ENCODE data around the gene CFAP20DC.

The CFAP20DC gene

DNA sequence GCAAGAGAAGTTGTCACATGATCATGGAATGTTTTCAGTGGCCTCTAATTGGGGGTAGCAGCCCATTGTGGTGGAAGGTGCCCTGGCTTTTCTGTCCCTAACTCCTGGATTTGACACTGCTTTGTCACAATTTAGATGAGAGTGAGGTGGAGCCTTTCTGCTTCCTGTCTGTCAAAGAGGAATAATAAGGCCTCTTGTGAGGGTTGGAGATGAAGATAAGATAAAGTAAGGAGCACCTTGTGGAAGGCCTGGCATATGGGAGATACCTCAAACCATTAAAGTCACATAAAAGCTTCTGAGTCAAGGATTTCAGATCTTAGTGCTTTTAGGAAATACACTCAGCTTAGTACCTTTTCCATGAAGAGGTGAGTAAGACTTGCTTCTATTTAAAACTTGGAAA, 210.6 kb downstream of the CFAP20DC start:
- in situ Hi-C loops (cut with MboI; ENCODE audit: low sequenced_read_pairs, unreplicated experiment), result no loop called here
- no peak for TF ChIP-seq CTCF (IDR thresholded peaks at IDR 0.05; ENCODE audit: borderline replicate concordance, control extremely low read depth, extremely low read depth, insufficient read depth, missing control alignments)
- no peak for DNase-seq (ENCODE audit: low spot score)

DNA sequence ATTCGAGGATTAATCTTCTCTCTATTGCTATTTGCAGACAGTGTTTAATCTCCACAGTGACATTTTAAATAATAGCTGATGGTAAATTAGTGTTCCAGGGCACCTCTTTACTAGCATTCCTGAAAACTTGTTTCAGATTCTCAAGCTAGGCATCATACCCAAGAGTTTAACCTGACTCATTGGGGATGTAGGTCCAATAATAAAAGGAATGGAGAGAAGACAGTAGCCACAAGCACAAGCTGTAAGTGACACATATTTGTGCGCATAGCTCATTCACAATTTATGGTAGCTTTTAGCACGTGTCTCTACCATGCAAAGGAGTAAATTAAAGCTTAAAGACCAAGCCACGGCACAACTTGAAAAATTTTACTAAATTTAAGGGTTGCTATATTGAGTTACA, 212.0 kb downstream of the CFAP20DC start:
- no peak for TF ChIP-seq CTCF (IDR thresholded peaks at IDR 0.05; ENCODE audit: borderline replicate concordance, control extremely low read depth, extremely low read depth, insufficient read depth, missing control alignments)
- in situ Hi-C loops (cut with MboI; ENCODE audit: low sequenced_read_pairs, unreplicated experiment), result no loop called here
- DNase-seq (ENCODE audit: low spot score), result no peak

- in situ Hi-C loops (cut with MboI; ENCODE audit: low sequenced_read_pairs, unreplicated experiment), result no loop called here
- DNase-seq (ENCODE audit: low spot score), result no peak
- TF ChIP-seq CTCF (IDR thresholded peaks at IDR 0.05; ENCODE audit: borderline replicate concordance, control extremely low read depth, extremely low read depth, insufficient read depth, missing control alignments), result no peak
These were observed 212.5 kb downstream of the CFAP20DC start for GRCh38 chr3:58837141-58837843.

- in situ Hi-C loops (cut with MboI; ENCODE audit: low sequenced_read_pairs, unreplicated experiment), result no loop called here
- no peak for DNase-seq (ENCODE audit: low spot score)
- TF ChIP-seq CTCF (IDR thresholded peaks at IDR 0.05; ENCODE audit: borderline replicate concordance, control extremely low read depth, extremely low read depth, insufficient read depth, missing control alignments), result no peak
These were observed 214.7 kb downstream of the CFAP20DC start for GRCh38 chr3:58835086-58835485.

GRCh38 chr3:58833491-58833890, 216.3 kb downstream of the CFAP20DC start:
- in situ Hi-C loops (cut with MboI; ENCODE audit: low sequenced_read_pairs, unreplicated experiment), result no loop called here
- DNase-seq (ENCODE audit: low spot score), result no peak
- no peak for TF ChIP-seq CTCF (IDR thresholded peaks at IDR 0.05; ENCODE audit: borderline replicate concordance, control extremely low read depth, extremely low read depth, insufficient read depth, missing control alignments)

- in situ Hi-C loops (cut with MboI; ENCODE audit: low sequenced_read_pairs, unreplicated experiment), result no loop called here
- TF ChIP-seq CTCF (IDR thresholded peaks at IDR 0.05; ENCODE audit: borderline replicate concordance, control extremely low read depth, extremely low read depth, insufficient read depth, missing control alignments), result no peak
- DNase-seq (ENCODE audit: low spot score), result no peak
These were observed 220.4 kb downstream of the CFAP20DC start for GRCh38 chr3:58829321-58830000.

Data from GM13976 (cell line).